H9 (cell line): Measurements from ENCODE around the gene ARHGAP26. TPM values are rescaled to one million over a fixed set of nuclear protein-coding genes. Genes with fewer than 3 reads are reported as not detected.

Source experiments
- DNase-seq: peaks from one replicate; pipeline ENCODE4 v3.0.0-alpha.2; 2017
- H2AFZ ChIP-seq: one replicate; pipeline ENCODE4 v1.6.1; 2013; ENCODE audit warnings: mild to moderate bottlenecking, low read length, control low read depth, moderate library complexity
- H2AK5ac ChIP-seq: 2 replicates; pipeline ENCODE4 v1.6.1; 2013; ENCODE audit warnings: low read length, control low read depth, mixed read lengths; ENCODE audit not compliant: insufficient read length
- H2BK120ac ChIP-seq: one replicate; pipeline ENCODE4 v1.6.1; 2013; ENCODE audit warnings: low read depth, mild to moderate bottlenecking, low read length, control low read depth, inconsistent platforms; ENCODE audit not compliant: poor library complexity, severe bottlenecking
- H2BK12ac ChIP-seq: 2 replicates; pipeline ENCODE4 v1.6.1; 2013; ENCODE audit warnings: low read length, control low read depth, mixed read lengths, low read depth; ENCODE audit not compliant: insufficient read length
- H2BK15ac ChIP-seq: 2 replicates; pipeline ENCODE4 v1.6.1; 2013; ENCODE audit warnings: low read depth, low read length, control low read depth
- H2BK20ac ChIP-seq: one replicate; pipeline ENCODE4 v1.6.1; 2013; ENCODE audit warnings: low read depth, mild to moderate bottlenecking, low read length, control low read depth, inconsistent platforms; ENCODE audit not compliant: poor library complexity, severe bottlenecking
- H2BK5ac ChIP-seq: 2 replicates; pipeline ENCODE4 v1.6.1; 2013; ENCODE audit warnings: low read length, control low read depth, mixed read lengths; ENCODE audit not compliant: insufficient read length
- H3K14ac ChIP-seq: 2 replicates; pipeline ENCODE4 v1.6.1; 2013; ENCODE audit warnings: low read length, control low read depth; ENCODE audit not compliant: insufficient read depth
- H3K18ac ChIP-seq: 2 replicates; pipeline ENCODE4 v1.6.1; 2013; ENCODE audit warnings: low read depth, mild to moderate bottlenecking, mixed read lengths, low read length, control low read depth; ENCODE audit not compliant: insufficient read length
- H3K23ac ChIP-seq: 2 replicates; pipeline ENCODE4 v1.6.1; 2013; ENCODE audit warnings: low read length, control low read depth, mixed read lengths, low read depth; ENCODE audit not compliant: insufficient read length
- H3K23me2 ChIP-seq: 2 replicates; pipeline ENCODE4 v1.6.1; 2013; ENCODE audit warnings: low read depth, mild to moderate bottlenecking, mixed read lengths, low read length, control low read depth; ENCODE audit not compliant: insufficient read length, poor library complexity, severe bottlenecking
- H3K27ac ChIP-seq: 2 replicates; pipeline ENCODE4 v1.5.1; 2013; ENCODE audit warnings: low read length, control low read depth, mixed read lengths, low read depth; ENCODE audit not compliant: insufficient read length
- H3K27me3 ChIP-seq: 2 replicates; pipeline ENCODE4 v1.6.1; 2013; ENCODE audit warnings: low read length, control low read depth, inconsistent platforms; ENCODE audit not compliant: insufficient read depth
- H3K4ac ChIP-seq: 2 replicates; pipeline ENCODE4 v1.6.1; 2013; ENCODE audit warnings: low read depth, mild to moderate bottlenecking, control low read depth, inconsistent platforms, low read length, moderate library complexity
- H3K4me1 ChIP-seq: 2 replicates; pipeline ENCODE4 v1.6.1; 2013; ENCODE audit warnings: low read length, control low read depth, inconsistent platforms; ENCODE audit not compliant: insufficient read depth
- H3K4me2 ChIP-seq: 2 replicates; pipeline ENCODE4 v1.6.1; 2013; ENCODE audit warnings: low read length, control low read depth, mixed read lengths; ENCODE audit not compliant: insufficient read length, insufficient read depth
- H3K56ac ChIP-seq: 2 replicates; pipeline ENCODE4 v1.6.1; 2013; ENCODE audit warnings: low read depth, mild to moderate bottlenecking, mixed read lengths, low read length, control low read depth; ENCODE audit not compliant: insufficient read length
- H3K79me1 ChIP-seq: 2 replicates; pipeline ENCODE4 v1.6.1; 2013; ENCODE audit warnings: low read depth, mild to moderate bottlenecking, moderate library complexity, low read length, control low read depth, inconsistent platforms; ENCODE audit not compliant: insufficient read depth, poor library complexity, severe bottlenecking
- H3K79me2 ChIP-seq: 2 replicates; pipeline ENCODE4 v1.6.1; 2013; ENCODE audit warnings: low read length, control low read depth, inconsistent platforms; ENCODE audit not compliant: insufficient read depth
- H3K9ac ChIP-seq: 2 replicates; pipeline ENCODE4 v1.6.1; 2013; ENCODE audit warnings: low read length, control low read depth, mixed read lengths; ENCODE audit not compliant: insufficient read length; ENCODE audit errors: extremely low read depth
- H3K9me3 ChIP-seq: one replicate; pipeline ENCODE4 v1.6.1; 2013; ENCODE audit warnings: low read depth, low read length, inconsistent platforms; ENCODE audit not compliant: control insufficient read depth
- H3T11ph ChIP-seq: one replicate; pipeline ENCODE4 v1.6.1; 2013; ENCODE audit warnings: mild to moderate bottlenecking, low read length, control low read depth, inconsistent platforms
- H4K20me1 ChIP-seq: one replicate; pipeline ENCODE4 v1.6.1; 2013; ENCODE audit not compliant: control insufficient read depth, insufficient read length, insufficient read depth
- H4K5ac ChIP-seq: 2 replicates; pipeline ENCODE4 v1.6.1; 2013; ENCODE audit warnings: low read depth, mild to moderate bottlenecking, mixed read lengths, low read length, control low read depth; ENCODE audit not compliant: insufficient read length
- H4K8ac ChIP-seq: replicated peaks from 2 replicates; pipeline ENCODE4 v1.6.1; 2013; ENCODE audit warnings: low read length, control low read depth, mixed read lengths, low read depth; ENCODE audit not compliant: insufficient read length
- H4K91ac ChIP-seq: 2 replicates; pipeline ENCODE4 v1.6.1; 2013; ENCODE audit warnings: low read depth, mild to moderate bottlenecking, moderate library complexity, mixed read lengths, low read length, control low read depth; ENCODE audit not compliant: insufficient read length
- H3K27ac Mint-ChIP-seq, 3 experiments: 2 replicates in 2 of 3; 3 replicates in 1 of 3; pipeline ENCODE4 v1.8.0; 2020 to 2021; ENCODE audit warnings: mixed read lengths in 3 of 3, mild to moderate bottlenecking in 1 of 3, moderate library complexity in 1 of 3
- H3K27me3 Mint-ChIP-seq: 2 replicates; pipeline ENCODE4 v1.8.0; 2021; ENCODE audit warnings: low read depth, mild to moderate bottlenecking, moderate library complexity, mixed read lengths
- H3K36me3 Mint-ChIP-seq, 3 experiments: 2 replicates in 2 of 3; 3 replicates in 1 of 3; pipeline ENCODE4 v1.8.0; 2020 to 2021; ENCODE audit warnings: low read depth in 3 of 3, mixed read lengths in 3 of 3; ENCODE audit not compliant: insufficient read depth in 1 of 3
- H3K4me1 Mint-ChIP-seq, 2 experiments: 2 replicates each; pipeline ENCODE4 v1.8.0; 2020; ENCODE audit warnings: mixed read lengths in 2 of 2
- H3K4me3 Mint-ChIP-seq, 2 experiments: 2 replicates in 1 of 2; 3 replicates in 1 of 2; pipeline ENCODE4 v1.8.0; 2020 to 2021; ENCODE audit warnings: mild to moderate bottlenecking in 2 of 2, mixed read lengths in 2 of 2, moderate library complexity in 1 of 2
- H3K9me3 Mint-ChIP-seq, 2 experiments: 2 replicates in 1 of 2; 3 replicates in 1 of 2; pipeline ENCODE4 v1.8.0; 2020; ENCODE audit warnings: mild to moderate bottlenecking in 2 of 2, mixed read lengths in 2 of 2, moderate library complexity in 1 of 2
- CTCF ChIP-seq: fragments of 200-600 bp; sonication (generic); conservative IDR thresholded peaks from 3 replicates; pipeline ENCODE4 v1.8.0; 2021; ENCODE audit warnings: antibody characterized with exemption, mild to moderate bottlenecking
- WGBS: extraction: QIAGEN DNeasy Blood & Tissue Kit; methylation state at CpG from one replicate; pipeline ENCODE4 v1.1.7; 2013; ENCODE audit warnings: missing lambda C conversion rate, low lambda C conversion rate, mixed read lengths; ENCODE audit not compliant: insufficient read length; ENCODE audit errors: extremely low coverage; 5-methylcytosine and 5-hydroxymethylcytosine counted together
- total RNA-seq: library from RNA; stranded (reverse); gene quantifications from 2 replicates; pipeline ENCODE4 v1.2.1, GENCODE V29; 2021

ARHGAP26 gene
- total RNA-seq, 1 experiment from 2014 or later, result 13.8 TPM

- no peak overlapping the region for H3T11ph ChIP-seq
- TF ChIP-seq CTCF, result no peak
- H3K23me2 ChIP-seq, result no peaks in the 10 kb centered on the region
- H2BK5ac ChIP-seq, result no peak overlapping the region
- H2BK120ac ChIP-seq, result no peak overlapping the region
- H3K56ac ChIP-seq, result no peak overlapping the region
- no peak overlapping the region for H2BK15ac ChIP-seq
- H3K79me2 ChIP-seq, result no peaks in the 10 kb centered on the region
- no peak overlapping the region for H2BK20ac ChIP-seq
- no peaks in the 10 kb centered on the region for H3K9me3 ChIP-seq
- no peak overlapping the region for H3K18ac ChIP-seq
- no peak overlapping the region for H3K4ac ChIP-seq
- no peak overlapping the region for H2AK5ac ChIP-seq
- WGBS, result no CpG with 5 or more reads among the region's 3 CpGs
- H3K79me1 ChIP-seq, result peaks cover 2% of the 10 kb centered on the region
- H3K27ac Mint-ChIP-seq, result no peak overlapping the region
- H3K23ac ChIP-seq, result no peak overlapping the region
- H4K5ac ChIP-seq, result no peak overlapping the region
- no peaks in the 10 kb centered on the region; the same call in 1 of the 2 replicates for H3K4me1 ChIP-seq
- no peaks in the 10 kb centered on the region for H3K27me3 Mint-ChIP-seq
- H3K4me1 Mint-ChIP-seq, result peaks cover 18 to 27% of the 10 kb centered on the region in 2 experiments
- H3K27ac ChIP-seq, result no peak overlapping the region
- H3K27me3 ChIP-seq, result no peaks in the 10 kb centered on the region
- no peak overlapping the region for H2AFZ ChIP-seq
- no peak overlapping the region for H3K4me3 Mint-ChIP-seq
- peaks cover 0 to 1% (median 0%) of the 10 kb centered on the region in 3 experiments; a peak in 1 of 7 replicates for H3K36me3 Mint-ChIP-seq
- no peaks in the 10 kb centered on the region for H3K9me3 Mint-ChIP-seq
- no peak overlapping the region for H3K4me2 ChIP-seq
- no peak overlapping the region for H3K9ac ChIP-seq
- H3K14ac ChIP-seq, result no peak overlapping the region
- H4K8ac ChIP-seq, result no peak overlapping the region
- H4K20me1 ChIP-seq, result no peaks in the 10 kb centered on the region
- no peak for DNase-seq
- no peak overlapping the region for H4K91ac ChIP-seq
- H2BK12ac ChIP-seq, result no peak overlapping the region
Measured at GRCh38 chr5:142813220-142813619, 43.0 kb downstream of the ARHGAP26 start.
